Nephron (organoid): Measurements from ENCODE around the gene FAM20C.

Experiments
- H3K27ac Mint-ChIP-seq, 3 experiments: 2 replicates each; pipeline ENCODE4 v1.8.0; 2020; ENCODE audit warnings: mixed read lengths in 3 of 3, mild to moderate bottlenecking in 2 of 3, moderate library complexity in 1 of 3
- H3K27me3 Mint-ChIP-seq: 2 replicates; pipeline ENCODE4 v1.8.0; 2021; ENCODE audit warnings: low read depth, mild to moderate bottlenecking, moderate library complexity, mixed read lengths
- H3K36me3 Mint-ChIP-seq: 2 replicates; pipeline ENCODE4 v1.8.0; 2020; ENCODE audit warnings: low read depth, mixed read lengths
- H3K4me1 Mint-ChIP-seq: 2 replicates; pipeline ENCODE4 v1.8.0; 2020; ENCODE audit warnings: mixed read lengths
- H3K4me3 Mint-ChIP-seq, 3 experiments: 2 replicates each; pipeline ENCODE4 v1.8.0; 2020; ENCODE audit warnings: mild to moderate bottlenecking in 3 of 3, mixed read lengths in 3 of 3, moderate library complexity in 2 of 3
- H3K9me3 Mint-ChIP-seq: 2 replicates; pipeline ENCODE4 v1.8.0; 2020; ENCODE audit warnings: mixed read lengths
- CTCF ChIP-seq, 3 experiments: fragments of 200-600 bp; sonication (generic); IDR thresholded peaks; one replicate each; pipeline ENCODE4 v1.5.0; 2021; ENCODE audit warnings: antibody characterized with exemption in 3 of 3; ENCODE audit not compliant: unreplicated experiment in 3 of 3

FAM20C gene

GRCh38 chr7:249989-250388, 57.6 kb downstream of the FAM20C start:
- Mint-ChIP-seq H3K36me3 (peaks cover 36% of the 10 kb centered on the region), H3K4me1 (peaks cover 26% of the 10 kb centered on the region), H3K9me3 (no peaks in the 10 kb centered on the region), H3K27me3 (no peaks in the 10 kb centered on the region), H3K27ac (peak overlapping the region in 1 of 3 experiments; percentile 32), H3K4me3 (peak overlapping the region in 1 of 3 experiments; percentile 31)
- TF ChIP-seq CTCF (IDR thresholded peaks at IDR 0.05; ENCODE audit: unreplicated experiment in 3 of 3): no peak

GRCh38 chr7:250523-250922, 58.2 kb downstream of the FAM20C start:
- no peak overlapping the region for H3K27ac Mint-ChIP-seq
- no peak overlapping the region for H3K4me3 Mint-ChIP-seq
- no peak for TF ChIP-seq CTCF (IDR thresholded peaks at IDR 0.05; ENCODE audit: unreplicated experiment in 3 of 3)
- no peaks in the 10 kb centered on the region for H3K9me3 Mint-ChIP-seq
- peaks cover 42% of the 10 kb centered on the region for H3K36me3 Mint-ChIP-seq
- H3K27me3 Mint-ChIP-seq: no peaks in the 10 kb centered on the region
- H3K4me1 Mint-ChIP-seq: peaks cover 30% of the 10 kb centered on the region

GRCh38 chr7:251005-251404, 58.6 kb downstream of the FAM20C start:
- H3K4me1 Mint-ChIP-seq: peaks cover 30% of the 10 kb centered on the region
- peaks cover 44% of the 10 kb centered on the region for H3K36me3 Mint-ChIP-seq
- no peak overlapping the region for H3K4me3 Mint-ChIP-seq
- H3K27me3 Mint-ChIP-seq: no peaks in the 10 kb centered on the region
- H3K9me3 Mint-ChIP-seq: no peaks in the 10 kb centered on the region
- no peak for TF ChIP-seq CTCF (IDR thresholded peaks at IDR 0.05; ENCODE audit: unreplicated experiment in 3 of 3)
- H3K27ac Mint-ChIP-seq: no peak overlapping the region

- Mint-ChIP-seq H3K4me3 (no peak overlapping the region), H3K4me1 (peaks cover 27% of the 10 kb centered on the region), H3K27me3 (no peaks in the 10 kb centered on the region), H3K36me3 (peaks cover 47% of the 10 kb centered on the region), H3K27ac (no peak overlapping the region), H3K9me3 (no peaks in the 10 kb centered on the region)
- TF ChIP-seq CTCF (IDR thresholded peaks at IDR 0.05; ENCODE audit: unreplicated experiment in 3 of 3): no peak
Observed at GRCh38 chr7:251446-252175, 59.2 kb downstream of the FAM20C start.

GRCh38 chr7:252216-252965, 60.0 kb downstream of the FAM20C start:
- no peaks in the 10 kb centered on the region for H3K9me3 Mint-ChIP-seq
- peaks cover 25% of the 10 kb centered on the region for H3K4me1 Mint-ChIP-seq
- H3K27ac Mint-ChIP-seq: no peak overlapping the region
- no peak for TF ChIP-seq CTCF (IDR thresholded peaks at IDR 0.05; ENCODE audit: unreplicated experiment in 3 of 3)
- H3K36me3 Mint-ChIP-seq: peaks cover 51% of the 10 kb centered on the region
- H3K27me3 Mint-ChIP-seq: no peaks in the 10 kb centered on the region
- H3K4me3 Mint-ChIP-seq: peak overlapping the region in 1 of 3 experiments; percentile 19
